ENCODE results near the gene MDM2.

DNA sequence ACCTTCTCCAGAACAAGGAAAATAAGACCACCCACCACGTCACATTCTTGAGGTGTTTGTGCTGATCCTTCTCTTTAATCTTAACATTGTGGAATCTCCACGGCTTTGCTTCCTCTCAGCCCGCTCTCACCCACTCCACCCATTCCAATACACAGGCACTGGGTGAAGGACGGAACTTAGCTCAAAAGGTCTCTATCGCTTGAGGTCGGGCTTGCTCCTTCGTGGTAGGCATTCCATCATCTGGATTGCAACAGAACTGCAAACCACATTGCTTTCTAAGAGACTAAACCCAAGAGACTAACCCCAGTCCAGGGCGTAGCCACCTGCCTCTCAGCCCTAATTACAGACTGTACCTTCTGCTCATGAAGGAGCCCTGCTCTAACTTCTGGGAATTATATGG is 24.0 kb upstream of the MDM2 start:
- TF ChIP-seq ZSCAN12 (CRISPR knock-in tag; IDR thresholded peaks at IDR 0.05) (no peak), JUND (CRISPR knock-in tag; IDR thresholded peaks at IDR 0.05) (no peak), EZH2 (conservative IDR thresholded peaks at IDR 0.05; ENCODE audit: low read depth, low read length) (no peak)
- TF ChIP-seq, protein P1, sequence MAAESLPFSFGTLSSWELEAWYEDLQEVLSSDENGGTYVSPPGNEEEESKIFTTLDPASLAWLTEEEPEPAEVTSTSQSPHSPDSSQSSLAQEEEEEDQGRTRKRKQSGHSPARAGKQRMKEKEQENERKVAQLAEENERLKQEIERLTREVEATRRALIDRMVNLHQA (CRISPR knock-in tag; IDR thresholded peaks at IDR 0.05): no peak

All from HepG2 (cell line).